ENCODE data around the gene PPP2R5C.

PPP2R5C gene

GRCh38 chr14:101780390-101780789 is 18.9 kb downstream of the PPP2R5C start:
- TF ChIP-seq PRDM1 (tag by site-specific recombination; IDR thresholded peaks at IDR 0.05) (no peak), ZNF670 (tag by site-specific recombination; IDR thresholded peaks at IDR 0.05; ENCODE audit: low read depth) (no peak), ZNF530 (tag by site-specific recombination; IDR thresholded peaks at IDR 0.05; ENCODE audit: low read depth) (no peak), ZNF610 (tag by site-specific recombination; IDR thresholded peaks at IDR 0.05; ENCODE audit: borderline replicate concordance) (no peak), PATZ1 (tag by site-specific recombination; IDR thresholded peaks at IDR 0.05) (no peak)
- H3K36me3 ChIP-seq (ENCODE audit: control insufficient read depth in 2 of 2, insufficient read depth in 1 of 2, low read length in 2 of 2), result no peaks in the 10 kb centered on the region
- POLR2A ChIA-PET, result no interaction called here

GRCh38 chr14:101780887-101781239 is 19.4 kb downstream of the PPP2R5C start:
- CTCF ChIA-PET, result no interaction called here
- Histone ChIP-seq H3K27ac (ENCODE audit: extremely low read depth, low read depth, low read length) (no peak overlapping the region), H3K4me3 (ENCODE audit: low read depth, low read length) (no peak overlapping the region), H3K36me3 (ENCODE audit: control insufficient read depth in 2 of 2, insufficient read depth in 1 of 2, low read length in 2 of 2) (no peaks in the 10 kb centered on the region), H3K4me1 (ENCODE audit: control insufficient read depth, insufficient read depth, low read length) (no peaks in the 10 kb centered on the region), H3K9me3 (ENCODE audit: control insufficient read depth, insufficient read depth, low read depth, low read length) (no peaks in the 10 kb centered on the region)
- TF ChIP-seq ZBTB49 (tag by site-specific recombination; IDR thresholded peaks at IDR 0.05; ENCODE audit: low read depth) (no peak), ZNF560 (tag by site-specific recombination; IDR thresholded peaks at IDR 0.05; ENCODE audit: borderline replicate concordance) (no peak), ZNF341 (tag by site-specific recombination; IDR thresholded peaks at IDR 0.05; ENCODE audit: low read depth) (no peak), ZNF2 (tag by site-specific recombination; IDR thresholded peaks at IDR 0.05) (no peak), OVOL3 (tag by site-specific recombination; IDR thresholded peaks at IDR 0.05) (no peak)
- POLR2A ChIA-PET, result no interaction called here

More at GRCh38 chr14:101780390-101780789, 18.9 kb downstream of the PPP2R5C start:
- H3K4me3 ChIP-seq (ENCODE audit: low read depth, low read length), result no peak overlapping the region
- H3K4me1 ChIP-seq (ENCODE audit: control insufficient read depth, insufficient read depth, low read length), result no peaks in the 10 kb centered on the region
- CTCF ChIA-PET, result no interaction called here
- no peaks in the 10 kb centered on the region for H3K9me3 ChIP-seq (ENCODE audit: control insufficient read depth, insufficient read depth, low read depth, low read length)
- no peak overlapping the region for H3K27ac ChIP-seq (ENCODE audit: extremely low read depth, low read depth, low read length)

GRCh38 chr14:101781240-101782061 is 19.9 kb downstream of the PPP2R5C start:
- ChIA-PET CTCF (no interaction called here), POLR2A (no interaction called here)
- no peaks in the 10 kb centered on the region for H3K9me3 ChIP-seq (ENCODE audit: control insufficient read depth, insufficient read depth, low read depth, low read length)
- H3K36me3 ChIP-seq (ENCODE audit: control insufficient read depth in 2 of 2, insufficient read depth in 1 of 2, low read length in 2 of 2), result no peaks in the 10 kb centered on the region
- H3K4me1 ChIP-seq (ENCODE audit: control insufficient read depth, insufficient read depth, low read length), result no peaks in the 10 kb centered on the region
- H3K4me3 ChIP-seq (ENCODE audit: low read depth, low read length), result peak overlapping the region; percentile 33
- H3K27ac ChIP-seq (ENCODE audit: extremely low read depth, low read depth, low read length), result no peak overlapping the region
- no peak for TF ChIP-seq ZNF48 (tag by site-specific recombination; IDR thresholded peaks at IDR 0.05)
- 0 out of 2 replicates have a peak, but pooled peaks have one; percentile 19 for TF ChIP-seq ZNF596 (tag by site-specific recombination; IDR thresholded peaks at IDR 0.05)

All from HEK293 (cell line).